ENCODE data around the gene MCRS1. TPM values are rescaled to one million over a fixed set of nuclear protein-coding genes. Genes with fewer than 3 reads are reported as not detected.

Gene MCRS1
- total RNA-seq, 4 donors from 2014 or later: 42.4 to 73.6 (median 61.1) TPM

DNA sequence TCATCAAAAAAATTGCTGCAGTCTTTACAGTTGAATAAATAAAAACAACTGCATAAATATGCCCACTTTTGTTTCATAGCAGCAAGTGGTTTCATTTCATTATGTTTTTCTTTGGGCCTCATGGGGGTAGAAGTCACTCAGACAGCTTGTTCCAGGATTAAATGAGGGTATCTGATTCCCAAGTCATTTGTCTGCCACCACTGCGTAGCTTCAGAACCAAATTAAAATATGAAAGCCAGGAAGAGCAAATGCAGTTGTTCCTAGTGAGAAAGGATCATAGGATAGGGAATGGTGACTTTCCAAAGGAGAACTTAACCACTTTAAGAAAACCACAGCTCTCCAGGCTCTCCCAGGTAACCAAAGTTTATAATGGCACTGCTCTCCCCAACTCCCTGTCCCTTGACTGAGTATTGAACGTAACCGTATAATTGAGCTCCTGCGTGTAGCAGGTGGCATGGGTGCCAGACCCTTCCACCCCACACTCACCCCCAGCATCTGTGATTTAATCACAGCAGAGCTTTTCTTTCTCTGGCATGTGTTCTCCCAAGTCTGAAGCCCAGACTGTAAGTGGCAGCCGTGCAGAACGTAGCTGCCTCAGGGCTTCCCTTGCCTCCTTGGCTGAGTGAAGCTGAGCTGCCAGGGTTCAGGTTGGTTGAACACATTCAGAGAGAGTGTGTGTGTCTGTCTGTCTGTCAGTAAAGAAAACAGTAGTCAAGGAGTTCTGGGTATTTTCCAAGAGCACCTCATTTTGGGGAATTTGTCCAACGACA lies 40.4 kb downstream of the MCRS1 start:
- DNase-seq (ENCODE audit: low spot score in 2 of 2): no peak
- no peak overlapping the region for H3K4me3 ChIP-seq
- H3K4me1 ChIP-seq: no peaks in the 10 kb centered on the region
- no peaks in the 10 kb centered on the region for H3K9me3 ChIP-seq
- no peaks in the 10 kb centered on the region for H3K27me3 ChIP-seq
- H3K36me3 ChIP-seq: peaks cover 48% of the 10 kb centered on the region
- H3K27ac ChIP-seq: no peak overlapping the region
- TF ChIP-seq POLR2AphosphoS5 (IDR thresholded peaks at IDR 0.05) (no peak), POLR2A (IDR thresholded peaks at IDR 0.05) (no peak), EP300 (IDR thresholded peaks at IDR 0.05) (no peak)
- TF ChIP-seq, protein P1, sequence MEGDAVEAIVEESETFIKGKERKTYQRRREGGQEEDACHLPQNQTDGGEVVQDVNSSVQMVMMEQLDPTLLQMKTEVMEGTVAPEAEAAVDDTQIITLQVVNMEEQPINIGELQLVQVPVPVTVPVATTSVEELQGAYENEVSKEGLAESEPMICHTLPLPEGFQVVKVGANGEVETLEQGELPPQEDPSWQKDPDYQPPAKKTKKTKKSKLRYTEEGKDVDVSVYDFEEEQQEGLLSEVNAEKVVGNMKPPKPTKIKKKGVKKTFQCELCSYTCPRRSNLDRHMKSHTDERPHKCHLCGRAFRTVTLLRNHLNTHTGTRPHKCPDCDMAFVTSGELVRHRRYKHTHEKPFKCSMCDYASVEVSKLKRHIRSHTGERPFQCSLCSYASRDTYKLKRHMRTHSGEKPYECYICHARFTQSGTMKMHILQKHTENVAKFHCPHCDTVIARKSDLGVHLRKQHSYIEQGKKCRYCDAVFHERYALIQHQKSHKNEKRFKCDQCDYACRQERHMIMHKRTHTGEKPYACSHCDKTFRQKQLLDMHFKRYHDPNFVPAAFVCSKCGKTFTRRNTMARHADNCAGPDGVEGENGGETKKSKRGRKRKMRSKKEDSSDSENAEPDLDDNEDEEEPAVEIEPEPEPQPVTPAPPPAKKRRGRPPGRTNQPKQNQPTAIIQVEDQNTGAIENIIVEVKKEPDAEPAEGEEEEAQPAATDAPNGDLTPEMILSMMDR (IDR thresholded peaks at IDR 0.05): no peak
- 83% methylated on average over 7 of the region's 7 CpGs for WGBS

DNA sequence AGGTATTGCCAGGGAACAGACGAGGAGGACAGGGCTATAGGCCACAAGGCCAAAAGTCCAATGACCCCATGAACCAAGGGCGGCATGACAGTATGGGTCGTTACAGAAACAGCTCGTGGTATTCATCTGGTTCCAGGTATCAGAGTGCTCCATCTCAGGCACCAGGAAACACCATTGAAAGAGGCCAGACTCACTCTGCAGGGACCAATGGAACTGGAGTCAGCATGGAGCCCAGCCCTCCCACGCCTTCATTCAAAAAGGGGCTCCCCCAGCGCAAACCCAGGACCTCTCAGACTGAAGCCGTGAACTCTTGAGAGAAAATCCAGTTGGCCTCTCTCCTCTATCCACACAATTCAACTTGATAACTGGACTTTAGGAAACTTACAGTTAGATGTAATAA lies 42.0 kb downstream of the MCRS1 start:
- Histone ChIP-seq H3K27ac (no peak overlapping the region), H3K27me3 (no peaks in the 10 kb centered on the region), H3K4me1 (no peaks in the 10 kb centered on the region), H3K4me3 (no peak overlapping the region), H3K36me3 (peaks cover 51% of the 10 kb centered on the region), H3K9me3 (no peaks in the 10 kb centered on the region)
- TF ChIP-seq EP300 (IDR thresholded peaks at IDR 0.05): no peak
- no peak for TF ChIP-seq POLR2AphosphoS5 (IDR thresholded peaks at IDR 0.05)
- TF ChIP-seq POLR2A (IDR thresholded peaks at IDR 0.05): no peak
- TF ChIP-seq, protein P1 (IDR thresholded peaks at IDR 0.05): no peak
- WGBS: 97% methylated on average over 7 of the region's 7 CpGs
- no peak for DNase-seq (ENCODE audit: low spot score in 2 of 2)

DNA sequence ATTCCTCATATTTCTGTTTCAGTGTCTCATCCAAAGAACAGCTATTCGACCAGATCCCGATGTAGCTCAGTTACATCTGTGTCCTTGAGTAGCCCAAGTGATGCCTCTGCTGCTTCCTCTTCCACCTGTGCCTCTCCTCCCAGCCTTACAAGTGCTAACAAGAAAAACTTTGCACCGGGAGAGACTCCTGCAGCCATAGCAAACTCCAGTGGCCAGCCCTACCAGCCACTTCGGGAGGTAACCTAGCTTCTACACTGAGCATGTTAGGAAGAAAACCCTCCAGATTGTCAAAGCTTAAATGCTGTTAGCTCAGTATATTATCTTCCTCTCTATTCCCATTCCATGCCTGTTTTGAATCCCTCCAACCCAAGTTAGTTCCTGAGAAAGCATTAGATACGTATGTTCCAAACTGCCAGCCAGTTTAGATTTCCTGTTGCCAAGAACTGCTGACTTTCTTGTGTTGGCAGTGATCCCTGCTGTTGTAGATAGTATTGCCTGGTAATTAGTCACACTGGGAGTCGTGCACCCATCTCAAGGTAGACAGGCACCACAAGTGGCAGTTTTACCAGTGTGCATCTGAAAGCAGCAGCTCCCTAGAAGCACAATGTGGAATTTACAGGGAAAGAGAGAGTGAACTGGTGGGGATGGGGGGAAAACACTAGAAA lies 43.1 kb downstream of the MCRS1 start:
- Histone ChIP-seq H3K4me3 (no peak overlapping the region), H3K9me3 (no peaks in the 10 kb centered on the region), H3K27me3 (no peaks in the 10 kb centered on the region), H3K27ac (no peak overlapping the region), H3K36me3 (peaks cover 55% of the 10 kb centered on the region), H3K4me1 (no peaks in the 10 kb centered on the region)
- WGBS: 64% methylated on average over 6 of the region's 6 CpGs
- TF ChIP-seq, protein P1 (IDR thresholded peaks at IDR 0.05): no peak
- TF ChIP-seq POLR2AphosphoS5 (IDR thresholded peaks at IDR 0.05) (no peak), EP300 (IDR thresholded peaks at IDR 0.05) (no peak), POLR2A (IDR thresholded peaks at IDR 0.05) (no peak)
- DNase-seq (ENCODE audit: low spot score in 2 of 2): no peak

DNA sequence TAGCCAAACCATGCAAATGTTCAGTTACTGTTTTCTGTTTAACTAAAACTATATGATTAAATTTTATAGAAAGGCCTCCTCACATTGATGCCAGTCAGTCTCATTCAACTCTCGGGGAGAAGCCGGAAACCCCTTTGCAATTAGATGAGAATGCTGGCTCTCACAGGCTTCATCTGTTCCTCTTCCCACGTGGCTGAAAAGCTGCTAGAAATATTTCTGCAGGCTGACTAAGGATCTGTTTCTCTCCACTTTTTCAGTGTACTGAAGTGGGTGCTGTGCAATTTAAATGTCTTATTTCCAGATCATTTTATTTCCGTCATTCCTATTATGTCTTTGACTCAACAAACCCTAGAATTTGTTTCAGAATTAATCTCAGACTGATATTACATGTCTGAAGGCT lies 46.6 kb downstream of the MCRS1 start:
- DNase-seq (ENCODE audit: low spot score in 2 of 2): no peak
- TF ChIP-seq, protein P1 (IDR thresholded peaks at IDR 0.05): no peak
- TF ChIP-seq POLR2A (IDR thresholded peaks at IDR 0.05) (no peak), EP300 (IDR thresholded peaks at IDR 0.05) (no peak), POLR2AphosphoS5 (IDR thresholded peaks at IDR 0.05) (no peak)
- H3K27ac ChIP-seq: no peak overlapping the region
- H3K9me3 ChIP-seq: no peaks in the 10 kb centered on the region
- no peak overlapping the region for H3K4me3 ChIP-seq
- peaks cover 46% of the 10 kb centered on the region for H3K36me3 ChIP-seq
- no peaks in the 10 kb centered on the region for H3K27me3 ChIP-seq
- no peaks in the 10 kb centered on the region for H3K4me1 ChIP-seq
- 94% methylated on average over 4 of the region's 4 CpGs for WGBS

DNA sequence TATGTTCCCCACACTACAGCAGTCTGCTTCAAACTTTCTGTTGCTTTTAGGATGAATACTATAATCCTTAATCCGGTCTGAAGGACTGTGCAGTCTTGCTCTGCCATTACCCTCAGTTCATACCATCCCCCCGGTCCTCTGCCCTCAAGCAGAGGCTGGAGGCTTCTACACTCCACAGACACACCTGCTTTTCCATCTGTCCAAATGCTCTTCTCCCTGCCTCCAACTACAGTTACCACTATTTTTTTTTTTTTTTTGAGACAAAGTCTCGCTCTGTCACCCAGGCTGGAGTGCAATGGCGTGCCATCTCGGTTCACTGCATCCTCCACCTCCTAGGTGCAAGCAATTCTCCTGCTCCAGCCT lies 48.4 kb downstream of the MCRS1 start:
- WGBS: 93% methylated on average over 5 of the region's 5 CpGs
- H3K36me3 ChIP-seq: peaks cover 28% of the 10 kb centered on the region
- no peak overlapping the region for H3K27ac ChIP-seq
- no peaks in the 10 kb centered on the region for H3K4me1 ChIP-seq
- H3K27me3 ChIP-seq: no peaks in the 10 kb centered on the region
- no peaks in the 10 kb centered on the region for H3K9me3 ChIP-seq
- no peak overlapping the region for H3K4me3 ChIP-seq
- no peak for DNase-seq (ENCODE audit: low spot score in 2 of 2)
- TF ChIP-seq EP300 (IDR thresholded peaks at IDR 0.05) (no peak), POLR2AphosphoS5 (IDR thresholded peaks at IDR 0.05) (no peak), POLR2A (IDR thresholded peaks at IDR 0.05) (no peak)
- TF ChIP-seq, protein P1 (IDR thresholded peaks at IDR 0.05): no peak
